ELR (cell line): ENCODE data around the gene MIOS.
"Not testable (repeated sequence)": the region's sequence is repeated elsewhere in the genome, so short reads cannot be mapped to it uniquely, and the experiment has no call there.

Source experiments
- DNase-seq: peaks from one replicate; pipeline ENCODE4 v3.0.0-alpha.2; 2015; ENCODE audit warnings: low read depth

Gene MIOS

GRCh38 chr7:7554649-7555575, 11.8 kb upstream of the MIOS start:
- no peak for DNase-seq

DNA sequence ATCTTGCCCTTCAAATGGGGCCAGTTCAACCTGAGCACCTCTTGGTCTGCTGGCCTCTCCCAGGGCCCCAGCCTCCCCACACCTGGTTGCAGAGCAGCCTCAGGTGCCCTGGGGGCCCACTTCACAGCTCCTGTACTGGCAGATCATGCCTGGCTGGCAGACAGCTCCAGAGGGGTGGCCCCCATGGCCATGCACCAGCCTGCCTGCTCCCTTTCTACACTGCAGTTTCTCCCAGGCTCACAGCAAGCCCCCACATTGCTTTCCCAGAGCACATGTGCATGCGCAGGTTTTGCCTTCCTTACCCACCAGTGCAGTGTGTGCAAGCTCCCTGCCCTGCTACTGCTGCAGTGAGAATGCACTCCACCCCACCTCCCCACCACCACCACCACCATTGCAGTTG, 9.8 kb upstream of the MIOS start:
- no peak for DNase-seq

DNA sequence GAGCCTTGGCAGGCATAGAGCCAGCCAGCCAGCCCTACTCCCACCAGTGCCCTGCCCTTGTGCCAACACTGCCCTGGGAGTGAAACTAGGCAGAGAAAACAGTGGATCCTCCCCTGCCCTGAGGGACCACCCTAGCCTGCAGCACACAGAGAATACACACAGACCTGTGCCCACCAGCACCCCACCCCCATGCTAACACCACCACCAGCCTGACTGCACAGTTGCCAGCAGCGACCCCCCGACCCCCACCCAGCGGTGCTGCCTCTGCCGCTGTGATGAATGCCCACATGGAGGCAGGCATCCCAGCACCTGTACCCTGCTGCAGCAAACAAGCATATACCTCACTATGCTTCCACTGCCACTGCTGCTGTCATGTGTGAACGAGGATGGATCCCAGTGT, 9.4 kb upstream of the MIOS start:
- DNase-seq: no peak

DNA sequence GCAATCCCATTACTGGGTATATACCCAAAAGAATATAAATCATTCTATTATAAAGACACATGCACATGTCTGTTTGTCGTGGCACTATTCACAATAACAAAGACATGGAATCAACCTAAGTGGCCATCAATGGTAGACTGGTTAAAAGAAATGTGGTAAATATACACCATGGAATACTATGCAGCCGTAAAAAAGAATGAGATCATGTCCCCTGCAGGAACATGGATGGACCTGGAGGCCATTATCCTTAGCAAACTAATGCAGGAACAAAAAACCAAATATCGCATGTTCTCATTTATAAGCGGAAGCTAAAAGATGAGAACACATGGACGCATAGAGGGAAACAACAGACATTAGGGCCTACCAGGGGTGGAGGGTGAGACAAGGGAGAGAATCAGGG, 5.1 kb upstream of the MIOS start:
- DNase-seq: not testable (repeated sequence)

GRCh38 chr7:7562736-7563135, 3.9 kb upstream of the MIOS start:
- no peak for DNase-seq

- no peak for DNase-seq
These were observed 3.4 kb upstream of the MIOS start for GRCh38 chr7:7563269-7563668.

- no peak for DNase-seq
These were observed 2.9 kb upstream of the MIOS start for GRCh38 chr7:7563813-7564212.

DNA sequence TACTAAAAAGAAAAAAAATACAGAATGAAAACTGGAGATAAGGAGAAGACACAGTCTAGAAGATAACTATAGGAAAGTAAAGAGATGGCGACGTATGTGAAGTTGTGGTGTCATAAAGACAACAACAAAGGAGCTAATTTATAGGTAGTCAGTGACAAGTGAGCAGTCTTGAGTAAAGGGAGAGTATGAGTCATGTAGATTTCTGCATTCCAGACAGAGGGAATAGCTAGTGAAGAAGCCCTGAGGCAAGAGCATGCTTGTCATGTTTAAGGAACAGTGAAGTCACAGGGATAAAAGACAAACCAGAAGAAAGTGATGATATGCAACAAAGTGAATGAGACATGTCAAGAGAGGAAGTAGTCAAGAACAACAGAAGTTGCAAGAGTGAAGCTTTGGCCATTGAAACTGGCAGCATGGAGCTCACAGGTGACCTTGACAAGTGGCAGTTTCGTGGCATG, 2.3 kb upstream of the MIOS start:
- DNase-seq: peak; percentile 95

DNA sequence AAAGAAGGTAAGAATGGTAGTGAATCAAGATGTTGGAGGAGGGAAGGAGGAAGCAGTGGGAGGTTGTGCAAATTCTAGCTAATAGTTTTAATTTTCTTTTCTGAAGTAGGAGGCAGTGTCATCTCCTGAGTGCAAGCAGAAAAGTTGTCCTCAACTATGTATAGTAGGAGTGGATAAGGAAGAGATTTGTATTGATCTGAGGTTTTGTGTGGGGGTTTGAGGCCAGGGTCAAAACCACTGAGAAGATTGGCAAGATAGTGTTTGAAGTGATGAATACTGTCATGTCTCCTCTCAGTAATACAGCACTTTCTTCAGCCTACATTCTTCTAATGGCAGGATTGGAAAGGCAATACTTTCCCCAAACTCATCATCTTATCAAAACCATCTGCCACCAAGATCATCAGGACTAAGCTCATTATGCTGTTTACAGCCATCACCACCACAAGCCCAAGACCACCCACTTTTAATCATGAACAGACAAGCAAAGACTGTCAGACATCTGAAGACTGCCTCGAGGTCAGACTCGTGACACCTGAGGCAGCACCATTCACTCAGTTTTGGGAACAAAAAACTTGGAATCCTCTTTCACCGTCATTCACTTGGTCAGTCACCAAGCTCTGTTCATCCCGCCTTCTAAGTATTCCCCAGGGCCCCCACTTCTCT, 1.5 kb upstream of the MIOS start:
- no peak for DNase-seq

DNA sequence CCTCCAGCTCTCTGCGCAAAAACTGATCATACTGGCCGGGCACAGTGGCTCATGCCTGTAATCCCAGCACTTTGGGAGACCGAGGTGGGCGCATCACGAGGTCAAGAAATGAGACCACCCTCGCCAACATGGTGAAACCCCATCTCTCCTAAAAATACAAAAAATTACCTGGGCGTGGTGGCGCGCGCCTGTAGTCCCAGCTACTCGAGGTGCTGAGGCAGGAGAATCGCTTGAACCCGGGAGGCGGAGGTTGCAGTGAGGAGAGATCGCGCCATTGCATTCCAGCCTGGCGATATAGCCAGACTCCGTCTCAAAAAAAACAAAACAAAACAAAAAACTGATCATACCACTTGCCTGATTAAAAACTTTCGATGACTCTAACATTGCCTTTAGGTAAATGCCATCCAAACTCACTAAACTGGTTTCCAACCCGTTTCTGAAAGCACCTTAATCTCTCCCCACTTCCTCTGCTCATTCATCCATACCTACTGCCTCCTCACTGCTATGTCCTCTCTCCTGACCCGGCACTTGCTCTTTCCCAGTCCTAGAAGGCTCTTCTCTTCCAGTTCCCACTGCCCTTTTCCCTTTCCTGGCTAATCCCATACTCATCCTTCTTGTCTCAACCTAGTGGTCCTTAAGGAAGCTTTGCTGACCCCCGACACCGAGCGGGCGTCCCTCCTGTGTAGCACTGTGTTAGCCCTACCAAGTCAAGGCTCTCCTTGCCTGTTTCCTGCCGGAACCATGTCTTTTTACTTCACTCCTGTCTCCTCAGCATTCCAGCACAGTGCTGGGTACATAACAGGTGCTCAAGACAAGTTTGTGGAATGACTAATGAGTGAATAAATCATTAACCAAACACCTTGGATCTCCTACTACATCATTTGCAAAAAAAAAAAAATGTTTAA, 686 bp upstream of the MIOS start:
- no peak for DNase-seq

- no peak for DNase-seq
These were observed 1.3 kb downstream of the MIOS start for GRCh38 chr7:7567898-7568531.

GRCh38 chr7:7568553-7568952, 1.9 kb downstream of the MIOS start:
- no peak for DNase-seq

DNA sequence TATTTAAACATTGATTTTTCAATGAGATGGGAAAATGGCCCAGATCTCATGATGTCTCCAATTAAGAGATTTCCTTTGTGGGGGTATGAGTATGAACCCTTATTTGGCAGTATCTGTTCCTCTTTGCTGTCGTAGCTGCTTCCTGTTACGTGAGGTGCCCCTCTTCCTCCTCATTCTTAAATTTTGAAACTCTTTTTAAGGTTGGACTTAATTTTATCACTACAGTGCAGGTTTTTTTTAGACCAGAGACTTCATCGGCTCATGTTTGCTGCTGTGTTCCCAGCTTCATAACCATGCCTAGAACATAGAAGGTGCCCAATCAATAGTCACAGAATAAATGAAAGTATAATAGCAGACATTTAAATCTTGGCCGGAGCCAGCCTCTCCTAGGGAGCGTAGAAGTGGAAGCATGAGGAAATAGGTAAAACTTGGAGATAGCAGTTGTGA, 2.4 kb downstream of the MIOS start:
- DNase-seq: no peak

- no peak for DNase-seq
These were observed 2.9 kb downstream of the MIOS start for GRCh38 chr7:7569615-7570014.

DNA sequence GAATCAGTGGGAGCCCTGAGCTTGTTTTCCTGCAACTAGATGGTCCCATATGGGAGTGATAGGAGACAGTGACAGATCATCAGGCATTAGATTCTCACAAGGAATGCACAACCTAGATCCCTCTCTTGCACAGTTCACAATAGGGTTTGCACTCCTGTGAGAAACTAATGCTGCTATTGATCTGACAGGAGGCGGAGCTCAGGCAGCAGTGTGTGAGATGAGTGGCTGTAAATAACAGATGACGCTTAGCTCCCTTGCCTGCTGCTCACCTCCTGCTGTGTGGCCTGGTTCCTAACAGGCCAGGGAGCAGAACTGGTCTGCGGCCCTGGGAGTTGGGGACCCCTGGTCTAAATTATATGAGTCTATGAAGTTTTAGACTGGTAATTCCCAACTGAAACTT, 3.9 kb downstream of the MIOS start:
- no peak for DNase-seq

DNA sequence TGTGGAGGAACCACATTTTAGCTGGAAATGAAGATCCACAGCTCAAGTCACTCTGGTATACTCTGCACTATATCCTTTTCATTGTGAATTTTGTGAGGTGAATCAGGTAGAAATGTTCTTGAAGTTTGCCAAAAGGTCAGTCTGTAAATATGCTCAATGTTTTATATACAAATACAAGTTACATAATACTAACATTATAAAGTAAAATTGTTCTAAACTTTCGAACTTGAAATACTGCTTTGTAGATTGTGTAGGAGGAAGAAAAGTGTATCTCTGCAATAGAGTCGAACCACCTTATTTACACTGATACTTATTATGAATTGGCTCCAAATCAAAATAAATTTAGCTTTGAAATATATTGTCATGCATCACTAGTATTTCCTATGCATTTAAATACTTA, 7.0 kb downstream of the MIOS start:
- DNase-seq: no peak

- DNase-seq: no peak
These were observed 9.7 kb downstream of the MIOS start for GRCh38 chr7:7576344-7576743.

- no peak for DNase-seq
These were observed 11.2 kb downstream of the MIOS start for GRCh38 chr7:7577888-7578287.

- no peak for DNase-seq
These were observed 13.0 kb downstream of the MIOS start for GRCh38 chr7:7579638-7580037.

GRCh38 chr7:7581531-7582179, 15.0 kb downstream of the MIOS start:
- DNase-seq: no peak

- DNase-seq: no peak
These were observed 15.9 kb downstream of the MIOS start for GRCh38 chr7:7582596-7582995.
